Adrenal gland (tissue), 5 donors: Measurements from ENCODE around the gene TMPRSS5.

Experiments
- POLR2A ChIP-seq, 2 donors: fragments of 450-650 bp; IDR thresholded peaks; one replicate each; pipeline ENCODE4 v1.6.1; 2017; ENCODE audit warnings: antibody characterized with exemption in 2 of 2, mild to moderate bottlenecking in 2 of 2, moderate library complexity in 1 of 2
- TF ChIP-seq, protein P1 (sequence below), 6 experiments: fragments of 450-650 bp in 4 of 6; fragments of 200-600 bp in 2 of 6; sonication (generic) in 1 of 6; IDR thresholded peaks; 1 replicate in 5 of 6; 2 replicates in 1 of 6; pipeline versions ENCODE4 v1.5.1 to v1.8.0; 2016 to 2021; ENCODE audit warnings: antibody characterized with exemption in 6 of 6, mild to moderate bottlenecking in 2 of 6, moderate library complexity in 1 of 6
- donor health status: DM: no; HTN: no; CAD: no.

DNA sequence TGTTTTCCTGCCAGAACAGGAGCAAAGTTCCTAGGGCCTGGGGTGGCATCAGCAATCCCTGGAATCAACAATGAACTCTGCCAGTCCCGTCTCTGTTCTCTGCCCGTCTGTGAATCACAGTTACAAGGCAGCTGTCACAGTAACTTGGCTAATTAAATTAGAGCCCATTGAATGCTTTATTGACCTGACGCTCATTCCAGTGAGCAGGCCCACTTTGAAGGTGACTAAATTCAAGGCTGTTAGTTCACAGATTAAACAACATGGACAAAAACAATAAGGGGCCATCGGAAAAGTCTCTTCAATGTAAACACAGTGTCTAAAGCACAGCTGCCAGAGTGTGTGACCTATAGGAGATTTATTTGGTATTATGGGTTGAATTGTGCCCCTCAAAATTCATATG, 17.7 kb upstream of the TMPRSS5 start:
- TF ChIP-seq POLR2A (IDR thresholded peaks at IDR 0.05): no peak
- TF ChIP-seq, protein P1, sequence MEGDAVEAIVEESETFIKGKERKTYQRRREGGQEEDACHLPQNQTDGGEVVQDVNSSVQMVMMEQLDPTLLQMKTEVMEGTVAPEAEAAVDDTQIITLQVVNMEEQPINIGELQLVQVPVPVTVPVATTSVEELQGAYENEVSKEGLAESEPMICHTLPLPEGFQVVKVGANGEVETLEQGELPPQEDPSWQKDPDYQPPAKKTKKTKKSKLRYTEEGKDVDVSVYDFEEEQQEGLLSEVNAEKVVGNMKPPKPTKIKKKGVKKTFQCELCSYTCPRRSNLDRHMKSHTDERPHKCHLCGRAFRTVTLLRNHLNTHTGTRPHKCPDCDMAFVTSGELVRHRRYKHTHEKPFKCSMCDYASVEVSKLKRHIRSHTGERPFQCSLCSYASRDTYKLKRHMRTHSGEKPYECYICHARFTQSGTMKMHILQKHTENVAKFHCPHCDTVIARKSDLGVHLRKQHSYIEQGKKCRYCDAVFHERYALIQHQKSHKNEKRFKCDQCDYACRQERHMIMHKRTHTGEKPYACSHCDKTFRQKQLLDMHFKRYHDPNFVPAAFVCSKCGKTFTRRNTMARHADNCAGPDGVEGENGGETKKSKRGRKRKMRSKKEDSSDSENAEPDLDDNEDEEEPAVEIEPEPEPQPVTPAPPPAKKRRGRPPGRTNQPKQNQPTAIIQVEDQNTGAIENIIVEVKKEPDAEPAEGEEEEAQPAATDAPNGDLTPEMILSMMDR (IDR thresholded peaks at IDR 0.05): no peak
